C4-2B (cell line): Measurements from ENCODE around the gene EFTUD2.

Source experiments
- CTCF ChIP-seq: fragments of 450-650 bp; conservative IDR thresholded peaks from 2 replicates; pipeline ENCODE4 v1.5.1; 2017; ENCODE audit warnings: mild to moderate bottlenecking
- ZFX ChIP-seq: fragments of 450-650 bp; IDR thresholded peaks from 2 replicates; pipeline ENCODE4 v1.6.1; 2017

- TF ChIP-seq CTCF (no peak), ZFX (no peak)
These were observed 66.4 kb downstream of the EFTUD2 start for GRCh38 chr17:44832805-44833204.
